Measurements from ENCODE around the gene RAB22A.

Gene RAB22A

DNA sequence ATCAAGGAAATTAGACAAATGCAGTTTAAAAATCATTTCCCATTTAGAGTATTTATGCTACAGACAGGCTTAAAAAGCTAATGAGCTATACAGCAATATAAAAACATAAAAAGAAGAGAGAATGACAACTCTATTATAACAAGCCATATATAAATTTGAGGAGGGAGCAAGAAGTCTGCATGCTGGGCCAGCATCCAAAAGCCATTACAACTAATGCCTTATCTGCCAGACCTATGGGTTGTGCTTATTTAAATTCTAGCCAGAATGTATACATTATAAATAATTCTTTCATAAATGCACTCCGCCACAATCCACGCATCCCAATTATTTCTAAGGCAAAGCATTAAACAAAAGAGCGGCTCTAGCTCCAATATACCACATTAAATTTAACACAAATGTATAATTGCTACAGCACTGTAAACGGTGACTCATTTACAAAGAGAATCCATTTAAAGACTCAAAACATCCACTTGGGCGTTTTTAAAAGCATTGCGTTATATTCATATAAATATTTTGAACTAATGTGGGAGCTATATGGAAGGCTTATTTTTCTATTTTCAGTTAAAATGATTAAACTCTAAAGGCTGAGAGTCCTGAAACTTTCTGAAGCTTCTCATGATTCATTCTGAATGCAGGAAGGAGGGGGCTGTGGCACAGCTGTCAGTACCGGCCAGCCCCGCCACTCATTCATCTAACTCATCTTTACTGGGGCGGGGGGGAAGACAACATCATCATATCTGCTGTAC lies 37.7 kb upstream of the RAB22A start:
- H3K9ac ChIP-seq: no peak overlapping the region
- H3K36me3 ChIP-seq: peaks cover 0 to 74% (median 13%) of the 10 kb centered on the region in 11 experiments; a peak in 16 of 22 replicates
- H3K4me2 ChIP-seq: no peak overlapping the region
- no peak overlapping the region for H3K4me3 ChIP-seq
- no peak for TF ChIP-seq Cebpa-rat (IDR thresholded peaks at IDR 0.05)
- peaks cover 11 to 27% (median 20%) of the 10 kb centered on the region in 11 experiments; a peak in 21 of 22 replicates for H3K9me3 ChIP-seq (replicated peaks in 1 of 11)
- peaks cover 6 to 12% (median 8%) of the 10 kb centered on the region in 10 experiments; a peak in 17 of 20 replicates for H3K4me1 ChIP-seq
- no peak overlapping the region for H3K27ac ChIP-seq
- H4K20me1 ChIP-seq: 0 out of 22 replicates have a peak, but pooled peaks cover 0 to 10% (median 0%) of the 10 kb centered on the region in 11 experiments
- no peaks in the 10 kb centered on the region for H3K27me3 ChIP-seq

DNA sequence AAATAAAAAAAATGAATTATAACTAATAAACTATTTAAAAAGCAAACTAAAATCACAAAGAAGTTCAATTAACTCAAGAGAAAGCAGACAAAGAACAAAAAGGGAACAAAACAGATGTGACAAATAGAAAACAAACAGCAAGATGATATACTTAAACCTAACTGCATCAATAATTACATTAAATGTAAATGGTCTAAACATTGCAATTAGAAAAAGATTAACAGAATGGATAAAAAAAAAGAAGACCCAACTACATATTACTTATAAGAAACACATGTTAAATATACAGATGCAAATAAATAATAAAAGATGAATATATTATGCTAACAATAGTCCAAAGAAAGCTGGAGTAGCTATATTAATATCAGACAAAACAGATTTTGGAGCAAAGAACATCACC lies 35.1 kb upstream of the RAB22A start:
- no peak overlapping the region for H3K27ac ChIP-seq
- peaks cover 0 to 68% (median 11%) of the 10 kb centered on the region in 11 experiments; a peak in 12 of 22 replicates for H3K36me3 ChIP-seq
- no peaks in the 10 kb centered on the region for H3K27me3 ChIP-seq
- no peak overlapping the region for H3K4me2 ChIP-seq
- H3K9ac ChIP-seq: no peak overlapping the region
- peaks cover 11 to 27% (median 20%) of the 10 kb centered on the region in 11 experiments; a peak in 21 of 22 replicates for H3K9me3 ChIP-seq (replicated peaks in 1 of 11)
- H3K4me3 ChIP-seq: no peak overlapping the region
- TF ChIP-seq Cebpa-rat (IDR thresholded peaks at IDR 0.05): no peak
- peaks cover 0 to 25% (median 0%) of the 10 kb centered on the region in 11 experiments; a peak in 2 of 22 replicates for H4K20me1 ChIP-seq
- peaks cover 0 to under 1% (median under 1%) of the 10 kb centered on the region in 10 experiments; a peak in 6 of 20 replicates for H3K4me1 ChIP-seq

DNA sequence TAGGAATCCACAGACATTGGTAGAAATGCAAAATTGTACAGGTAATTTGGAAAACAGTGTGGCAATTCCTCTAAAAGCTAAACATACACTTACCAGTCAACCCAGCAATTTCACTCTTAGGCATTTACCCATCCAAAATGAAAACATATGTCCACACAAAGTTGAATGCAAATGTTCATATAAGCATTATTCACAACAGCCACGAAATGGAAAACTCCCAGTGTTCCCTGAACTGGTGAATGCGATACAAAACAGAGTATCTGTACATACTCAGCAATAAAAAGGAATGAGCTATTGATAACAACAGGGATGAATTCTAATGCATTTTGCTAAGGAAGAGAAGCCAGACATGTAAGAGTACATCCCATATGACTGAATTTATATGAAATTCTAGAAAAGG lies 32.4 kb upstream of the RAB22A start:
- no peak for TF ChIP-seq Cebpa-rat (IDR thresholded peaks at IDR 0.05)
- peaks cover 0 to 45% (median 7%) of the 10 kb centered on the region in 11 experiments; a peak in 10 of 22 replicates for H3K36me3 ChIP-seq
- H3K27ac ChIP-seq: no peak overlapping the region
- H3K9me3 ChIP-seq (replicated peaks in 1 of 11): peaks cover 11 to 27% (median 20%) of the 10 kb centered on the region in 11 experiments; a peak in 21 of 22 replicates
- no peaks in the 10 kb centered on the region for H3K4me1 ChIP-seq
- peaks cover 0 to 32% (median 0%) of the 10 kb centered on the region in 11 experiments; a peak in 2 of 22 replicates for H4K20me1 ChIP-seq
- H3K9ac ChIP-seq: no peak overlapping the region
- no peak overlapping the region for H3K4me2 ChIP-seq
- H3K27me3 ChIP-seq: no peaks in the 10 kb centered on the region
- no peak overlapping the region for H3K4me3 ChIP-seq

DNA sequence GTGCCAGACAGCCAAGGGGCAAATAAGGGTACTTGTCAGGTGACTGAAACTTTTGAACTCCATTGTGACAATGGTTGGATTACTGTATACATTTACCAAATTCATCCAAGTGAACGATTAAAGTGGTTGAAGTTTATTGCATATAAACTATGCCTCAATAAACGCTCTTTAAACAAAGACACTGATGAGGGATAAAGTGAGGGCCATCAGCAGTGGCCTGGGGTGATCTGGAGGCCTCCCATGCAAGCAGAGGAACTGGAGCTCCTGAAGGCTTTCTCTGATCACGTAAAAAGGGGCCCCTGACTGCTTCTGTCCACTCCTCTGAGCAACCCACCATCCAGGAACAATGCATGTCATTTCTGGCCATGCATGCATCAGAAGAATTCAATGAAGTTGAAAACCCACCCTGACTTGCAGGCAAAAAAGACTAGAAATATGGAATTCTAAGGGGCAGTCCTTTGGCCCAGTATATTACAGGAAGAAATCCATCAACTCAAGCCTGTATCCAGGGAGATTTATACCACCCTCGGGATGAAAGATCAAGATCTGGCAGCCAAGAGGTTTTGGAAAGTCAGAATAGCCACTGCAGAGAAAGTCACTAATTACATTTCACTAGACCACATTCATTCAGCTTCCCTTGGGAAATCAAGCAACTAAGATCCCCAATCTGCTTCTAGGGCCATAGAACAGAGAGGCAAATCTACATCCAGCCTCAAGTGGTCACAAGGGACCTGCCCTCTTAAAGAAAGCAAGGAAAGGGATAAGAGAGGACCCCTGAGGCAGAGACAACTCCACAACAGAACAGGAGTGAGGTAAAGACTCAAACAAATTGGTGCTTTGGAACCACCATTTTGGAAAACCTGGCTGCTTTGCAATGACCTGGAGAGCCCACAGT lies 31.7 kb upstream of the RAB22A start:
- peaks cover 11 to 27% (median 20%) of the 10 kb centered on the region in 11 experiments; a peak in 21 of 22 replicates for H3K9me3 ChIP-seq (replicated peaks in 1 of 11)
- no peaks in the 10 kb centered on the region for H3K4me1 ChIP-seq
- H3K4me3 ChIP-seq: no peak overlapping the region
- H3K4me2 ChIP-seq: peak overlapping the region in 1 of 11 experiments; percentile 11; a peak in 1 of 22 replicates
- no peak overlapping the region for H3K9ac ChIP-seq
- TF ChIP-seq Cebpa-rat (IDR thresholded peaks at IDR 0.05): no peak
- H3K27me3 ChIP-seq: no peaks in the 10 kb centered on the region
- no peak overlapping the region for H3K27ac ChIP-seq
- H4K20me1 ChIP-seq: peaks cover 0 to 36% (median 0%) of the 10 kb centered on the region in 11 experiments; a peak in 2 of 22 replicates
- H3K36me3 ChIP-seq: peaks cover 0 to 38% (median 5%) of the 10 kb centered on the region in 11 experiments; a peak in 9 of 22 replicates

DNA sequence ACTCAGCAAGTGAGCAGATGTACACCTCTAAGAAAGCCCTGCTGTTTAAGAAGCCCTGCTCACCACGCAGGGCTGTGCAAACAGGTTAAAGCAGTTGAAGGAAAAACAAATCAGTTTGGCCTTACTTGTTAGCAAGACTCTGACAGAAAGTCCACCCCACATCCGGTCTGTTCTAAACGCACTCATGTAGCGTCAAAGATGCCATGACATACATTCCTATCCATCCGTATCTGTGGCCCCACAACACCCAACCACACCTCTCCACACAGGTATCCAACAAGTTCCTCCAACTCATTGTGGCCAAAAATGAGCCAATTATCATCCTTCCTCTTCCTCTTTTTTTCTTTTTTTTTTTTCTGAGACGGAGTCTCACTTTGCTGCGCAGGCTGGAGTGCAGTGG lies 22.8 kb upstream of the RAB22A start:
- H3K9ac ChIP-seq: no peak overlapping the region
- H3K4me1 ChIP-seq: peaks cover 0 to 9% (median 0%) of the 10 kb centered on the region in 10 experiments; a peak in 5 of 20 replicates
- H3K4me2 ChIP-seq: no peak overlapping the region
- no peak overlapping the region for H3K4me3 ChIP-seq
- no peaks in the 10 kb centered on the region for H3K9me3 ChIP-seq (replicated peaks in 1 of 11)
- peaks cover 0 to 76% (median 0%) of the 10 kb centered on the region in 11 experiments; a peak in 5 of 22 replicates for H4K20me1 ChIP-seq
- no peaks in the 10 kb centered on the region for H3K27me3 ChIP-seq
- peaks cover 0 to 52% (median 0%) of the 10 kb centered on the region in 11 experiments; a peak in 7 of 22 replicates for H3K36me3 ChIP-seq
- no peak overlapping the region for H3K27ac ChIP-seq
- TF ChIP-seq Cebpa-rat (IDR thresholded peaks at IDR 0.05): no peak

DNA sequence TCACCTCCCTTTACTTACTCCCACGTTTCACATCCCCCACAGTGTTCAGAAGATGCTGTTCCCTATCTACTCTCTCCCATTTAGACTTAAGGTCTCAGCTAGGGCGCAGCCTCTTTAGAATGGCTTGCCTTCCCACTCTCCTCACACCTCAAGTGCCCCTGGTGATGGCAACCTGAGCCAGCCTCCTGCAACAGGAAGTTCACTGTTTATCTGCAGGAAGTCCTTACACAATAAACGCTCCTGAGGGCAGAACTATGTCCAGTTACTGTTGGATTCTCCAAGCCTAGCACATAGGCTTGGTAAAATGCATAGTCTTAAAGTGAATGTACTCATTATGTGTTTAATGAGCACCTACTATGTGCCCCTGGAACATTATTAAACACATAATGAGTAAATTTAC lies 21.9 kb upstream of the RAB22A start:
- no peak for TF ChIP-seq Cebpa-rat (IDR thresholded peaks at IDR 0.05)
- Histone ChIP-seq H3K27ac (no peak overlapping the region), H3K4me3 (no peak overlapping the region), H3K9ac (no peak overlapping the region), H3K4me2 (peak overlapping the region in 2 of 11 experiments; percentile 3 to 4; a peak in 4 of 22 replicates), H3K9me3 (replicated peaks in 1 of 11) (no peaks in the 10 kb centered on the region), H3K4me1 (peaks cover 0 to 9% (median 0%) of the 10 kb centered on the region in 10 experiments; a peak in 5 of 20 replicates), H4K20me1 (peaks cover 0 to 75% (median 0%) of the 10 kb centered on the region in 11 experiments; a peak in 5 of 22 replicates), H3K36me3 (peaks cover 0 to 52% (median 0%) of the 10 kb centered on the region in 11 experiments; a peak in 7 of 22 replicates), H3K27me3 (no peaks in the 10 kb centered on the region)

DNA sequence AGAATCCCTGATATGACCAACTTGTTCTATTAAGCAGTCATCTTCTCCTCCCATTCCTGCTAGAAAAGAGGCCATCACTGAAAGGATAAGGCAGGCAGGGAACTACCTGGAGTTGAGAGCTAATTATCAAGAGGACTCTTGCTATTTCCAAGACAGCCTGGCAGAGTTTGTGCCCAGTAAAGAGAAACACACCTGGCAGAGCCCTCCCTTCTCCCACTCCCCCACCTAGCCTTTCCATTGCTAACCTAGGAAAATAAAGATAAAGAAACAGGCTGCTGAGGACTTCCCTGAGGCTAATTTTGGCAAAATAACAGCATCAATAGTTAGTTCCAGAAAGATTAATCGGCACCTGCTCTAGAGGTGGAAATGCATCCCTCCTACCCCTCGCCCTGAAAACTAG lies 20.4 kb upstream of the RAB22A start:
- H3K4me3 ChIP-seq: no peak overlapping the region
- no peak overlapping the region for H3K4me2 ChIP-seq
- no peaks in the 10 kb centered on the region for H3K27me3 ChIP-seq
- peaks cover 0 to 72% (median 0%) of the 10 kb centered on the region in 11 experiments; a peak in 5 of 22 replicates for H4K20me1 ChIP-seq
- H3K9me3 ChIP-seq (replicated peaks in 1 of 11): no peaks in the 10 kb centered on the region
- no peak overlapping the region for H3K27ac ChIP-seq
- H3K4me1 ChIP-seq: peaks cover 0 to 9% (median 0%) of the 10 kb centered on the region in 10 experiments; a peak in 5 of 20 replicates
- peaks cover 0 to 50% (median 0%) of the 10 kb centered on the region in 11 experiments; a peak in 7 of 22 replicates for H3K36me3 ChIP-seq
- H3K9ac ChIP-seq: no peak overlapping the region
- no peak for TF ChIP-seq Cebpa-rat (IDR thresholded peaks at IDR 0.05)

DNA sequence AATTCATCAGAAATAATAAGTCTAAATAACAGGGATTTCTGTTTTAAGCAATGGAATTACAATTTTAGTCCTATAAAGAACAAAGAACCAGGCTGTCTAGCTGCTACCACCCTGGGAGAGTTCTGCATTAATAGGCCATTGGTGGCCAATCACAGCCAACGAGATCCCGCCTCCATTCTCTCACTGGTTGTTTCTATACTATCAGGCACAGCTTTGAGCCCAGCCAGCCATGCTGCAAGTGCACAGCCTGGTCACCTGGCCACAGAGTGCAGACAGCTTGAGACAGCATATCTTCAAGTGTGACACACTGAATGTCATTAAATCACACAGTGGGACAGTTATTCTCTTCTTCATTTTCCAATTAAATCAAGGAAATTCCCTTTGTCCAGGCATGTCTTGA lies 16.1 kb upstream of the RAB22A start:
- Histone ChIP-seq H3K4me2 (no peak overlapping the region), H3K27ac (no peak overlapping the region), H3K4me1 (no peaks in the 10 kb centered on the region), H3K36me3 (peaks cover 0 to 22% (median 0%) of the 10 kb centered on the region in 11 experiments; a peak in 3 of 22 replicates), H4K20me1 (peaks cover 0 to 89% (median 0%) of the 10 kb centered on the region in 11 experiments; a peak in 7 of 22 replicates), H3K9ac (no peak overlapping the region), H3K9me3 (replicated peaks in 1 of 11) (no peaks in the 10 kb centered on the region), H3K27me3 (no peaks in the 10 kb centered on the region), H3K4me3 (no peak overlapping the region)
- no peak for TF ChIP-seq Cebpa-rat (IDR thresholded peaks at IDR 0.05)

All from BLaER1 treated with 17β-estradiol and CSF1 and Interleukin-3, amounts not matched to agents 10 nM and 100 nM (cell line).